HEK293 (cell line): Measurements from ENCODE around the gene MAGOH.

ENCODE experiments used
- CTCF ChIA-PET: fragments of 350-600 bp; formaldehyde crosslinking; extraction: SDS; loops from one replicate; lab custom pipeline; 2021; ENCODE audit warnings: antibody characterized with exemption; lab: Yijun Ruan, JAX
- POLR2A ChIA-PET: fragments of 300-600 bp; formaldehyde crosslinking; extraction: SDS; loops from one replicate; lab custom pipeline; 2020; ENCODE audit warnings: antibody characterized with exemption, inconsistent platforms; lab: Yijun Ruan, JAX
- H3K27ac ChIP-seq: fragments of 200-500 bp; sonication (Bioruptor generic); 2 replicates; pipeline ENCODE4 v1.5.1; 2014; ENCODE audit warnings: low read depth, low read length, control low read depth, inconsistent platforms; ENCODE audit errors: extremely low read depth
- H3K36me3 ChIP-seq, 2 experiments: fragments of 200-500 bp in 1 of 2; sonication (Bioruptor generic) in 1 of 2; 1 replicate in 1 of 2; 2 replicates in 1 of 2; pipeline ENCODE4 v1.5.1; 2014 to 2017; ENCODE audit warnings: inconsistent platforms in 2 of 2, low read length in 2 of 2; ENCODE audit not compliant: control insufficient read depth in 2 of 2, insufficient read depth in 1 of 2
- H3K4me1 ChIP-seq: fragments of 200-500 bp; sonication (Bioruptor generic); 2 replicates; pipeline ENCODE4 v1.5.1; 2014; ENCODE audit warnings: mild to moderate bottlenecking, low read length, inconsistent platforms; ENCODE audit not compliant: control insufficient read depth, insufficient read depth
- H3K4me3 ChIP-seq: 2 replicates; pipeline ENCODE4 v1.5.1; 2011; ENCODE audit warnings: low read depth, mild to moderate bottlenecking, control low read depth, low read length, moderate library complexity
- H3K9me3 ChIP-seq: fragments of 200-500 bp; sonication (Bioruptor generic); 2 replicates; pipeline ENCODE4 v1.5.1; 2014; ENCODE audit warnings: low read depth, low read length, inconsistent platforms; ENCODE audit not compliant: control insufficient read depth, insufficient read depth
- AEBP2 ChIP-seq: fragments of 450-650 bp; formaldehyde crosslinking; IDR thresholded peaks from 2 replicates; pipeline ENCODE4 v1.5.1; 2016; ENCODE audit warnings: missing biosample characterization, missing genetic modification characterization, borderline replicate concordance
- KLF1 ChIP-seq: fragments of 450-650 bp; formaldehyde crosslinking; IDR thresholded peaks from 2 replicates; pipeline ENCODE4 v1.5.1; 2016; ENCODE audit warnings: missing biosample characterization, missing genetic modification characterization
- KLF16 ChIP-seq: fragments of 450-650 bp; formaldehyde crosslinking; IDR thresholded peaks from 2 replicates; pipeline ENCODE4 v1.5.1; 2017; ENCODE audit warnings: missing biosample characterization, missing genetic modification characterization
- PRDM10 ChIP-seq: fragments of 450-650 bp; formaldehyde crosslinking; IDR thresholded peaks from 2 replicates; pipeline ENCODE4 v1.5.1; 2016; ENCODE audit warnings: missing biosample characterization, missing genetic modification characterization
- PRDM4 ChIP-seq: fragments of 450-650 bp; formaldehyde crosslinking; IDR thresholded peaks from 2 replicates; pipeline ENCODE4 v1.5.1; 2017; ENCODE audit warnings: missing biosample characterization, missing genetic modification characterization
- REPIN1 ChIP-seq: fragments of 450-650 bp; formaldehyde crosslinking; IDR thresholded peaks from 2 replicates; pipeline ENCODE4 v1.5.1; 2017; ENCODE audit warnings: missing biosample characterization, missing genetic modification characterization, low read depth
- REST ChIP-seq: fragments of 450-650 bp; formaldehyde crosslinking; IDR thresholded peaks from 2 replicates; pipeline ENCODE4 v1.5.1; 2016; ENCODE audit warnings: missing biosample characterization, missing genetic modification characterization
- SP7 ChIP-seq: fragments of 450-650 bp; formaldehyde crosslinking; IDR thresholded peaks from 2 replicates; pipeline ENCODE4 v1.5.1; 2016; ENCODE audit warnings: missing biosample characterization, missing genetic modification characterization
- TSHZ1 ChIP-seq: fragments of 450-650 bp; formaldehyde crosslinking; IDR thresholded peaks from 2 replicates; pipeline ENCODE4 v1.5.1; 2016; ENCODE audit warnings: missing biosample characterization, missing genetic modification characterization, borderline replicate concordance
- ZBTB20 ChIP-seq: fragments of 450-650 bp; formaldehyde crosslinking; IDR thresholded peaks from 2 replicates; pipeline ENCODE4 v1.5.1; 2016; ENCODE audit warnings: missing biosample characterization, missing genetic modification characterization
- ZEB2 ChIP-seq: fragments of 450-650 bp; formaldehyde crosslinking; IDR thresholded peaks from 2 replicates; pipeline ENCODE4 v1.5.1; 2016; ENCODE audit warnings: missing biosample characterization, missing genetic modification characterization
- ZNF121 ChIP-seq: fragments of 450-650 bp; formaldehyde crosslinking; IDR thresholded peaks from 2 replicates; pipeline ENCODE4 v1.5.1; 2016; ENCODE audit warnings: missing biosample characterization, missing genetic modification characterization
- ZNF211 ChIP-seq: fragments of 450-650 bp; formaldehyde crosslinking; IDR thresholded peaks from 2 replicates; pipeline ENCODE4 v1.5.1; 2016; ENCODE audit warnings: low read depth, missing biosample characterization, missing genetic modification characterization
- ZNF350 ChIP-seq: fragments of 450-650 bp; formaldehyde crosslinking; IDR thresholded peaks from 2 replicates; pipeline ENCODE4 v1.5.0; 2017; ENCODE audit warnings: missing biosample characterization, mild to moderate bottlenecking, missing genetic modification characterization
- ZNF366 ChIP-seq: fragments of 450-650 bp; formaldehyde crosslinking; conservative IDR thresholded peaks from 2 replicates; pipeline ENCODE4 v1.5.1; 2016; ENCODE audit warnings: missing biosample characterization, missing genetic modification characterization
- ZNF571 ChIP-seq: fragments of 450-650 bp; formaldehyde crosslinking; IDR thresholded peaks from 2 replicates; pipeline ENCODE4 v1.5.0; 2017; ENCODE audit warnings: missing biosample characterization, missing genetic modification characterization
- ZNF664 ChIP-seq: fragments of 450-650 bp; formaldehyde crosslinking; IDR thresholded peaks from 2 replicates; pipeline ENCODE4 v1.5.1; 2016; ENCODE audit warnings: missing biosample characterization, missing genetic modification characterization

Gene MAGOH

GRCh38 chr1:53218201-53218600, 20.1 kb downstream of the MAGOH start (continued):
- TF ChIP-seq PRDM10 (tag by site-specific recombination) = no peak
- no peak for TF ChIP-seq TSHZ1
- no peak for TF ChIP-seq SP7 (tag by site-specific recombination)
- no peak for TF ChIP-seq KLF1
- no peak for TF ChIP-seq ZBTB20
- TF ChIP-seq AEBP2 (tag by site-specific recombination) = no peak
- no peak for TF ChIP-seq ZNF664 (tag by site-specific recombination)
- no peak for TF ChIP-seq PRDM4 (tag by site-specific recombination)
- TF ChIP-seq REPIN1 (tag by site-specific recombination) = no peak
- TF ChIP-seq ZNF211 (tag by site-specific recombination) = no peak
- no peak for TF ChIP-seq ZEB2 (tag by site-specific recombination)
- TF ChIP-seq, all 188 proteins: peak for 0

GRCh38 chr1:53214376-53214940, 23.9 kb downstream of the MAGOH start:
- no peaks in the 10 kb centered on the region for H3K4me1 ChIP-seq
- H3K9me3 ChIP-seq = no peaks in the 10 kb centered on the region
- CTCF ChIA-PET = no interaction called here
- no peak overlapping the region for H3K4me3 ChIP-seq
- H3K27ac ChIP-seq = no peak overlapping the region
- peaks cover under 1 to 92% of the 10 kb centered on the region in 2 experiments for H3K36me3 ChIP-seq
- POLR2A ChIA-PET = no interaction called here
- TF ChIP-seq ZNF350 (tag by site-specific recombination) (no peak), ZNF571 (no peak), TSHZ1 (no peak), KLF16 (tag by site-specific recombination) (no peak), REST (tag by site-specific recombination) (no peak), ZNF366 (no peak), ZEB2 (tag by site-specific recombination) (no peak), ZNF121 (tag by site-specific recombination) (no peak)
